GM18508 (cell line): ENCODE results near the gene UQCRH.
"Not testable (repeated sequence)": the region's sequence is repeated elsewhere in the genome, so short reads cannot be mapped to it uniquely, and the experiment has no call there.

Experiments used
- ATAC-seq: cut with Tn5 transposase; IDR thresholded peaks from one replicate; pipeline ENCODE4 v1.9.1; 2021; ENCODE audit warnings: moderate number of reproducible peaks; ENCODE audit not compliant: insufficient read depth, unreplicated experiment

The UQCRH gene

DNA sequence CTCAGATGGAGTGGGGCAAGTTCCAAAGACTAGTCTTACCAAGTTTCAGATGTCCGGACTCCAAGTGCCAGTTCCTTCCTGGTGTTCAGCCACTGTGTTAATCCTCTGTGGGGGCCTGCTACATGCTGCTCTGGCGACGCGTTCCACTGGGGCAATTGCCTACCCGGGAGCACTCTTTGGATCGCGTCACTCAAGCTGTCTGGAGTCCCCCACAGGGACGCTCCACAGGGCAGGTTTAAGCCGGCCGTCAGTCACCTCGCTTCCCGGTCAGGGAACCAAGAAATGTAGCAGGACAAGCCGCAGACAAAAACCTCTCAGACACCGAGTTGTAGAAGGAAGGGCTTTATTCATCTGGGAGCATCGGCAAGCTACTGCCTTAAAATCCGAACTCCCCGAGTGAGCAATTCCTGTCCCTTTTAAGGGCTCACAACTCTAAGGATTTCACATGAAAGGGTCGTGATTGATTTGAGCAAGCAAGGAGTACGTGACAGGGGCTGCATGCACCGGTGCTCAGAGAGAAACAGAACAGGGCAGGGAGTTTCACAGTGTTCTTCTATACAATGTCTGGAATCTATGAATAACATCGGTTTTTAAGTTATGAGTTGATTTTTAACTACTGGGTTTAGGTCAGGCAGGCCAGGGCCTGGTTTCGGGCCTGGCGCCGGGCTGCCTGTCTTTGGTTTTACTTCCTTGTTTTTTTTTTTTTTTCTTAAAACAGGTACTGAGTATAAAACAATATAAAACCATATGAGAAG, 28.5 kb downstream of the UQCRH start:
- ATAC-seq = not testable (repeated sequence)

DNA sequence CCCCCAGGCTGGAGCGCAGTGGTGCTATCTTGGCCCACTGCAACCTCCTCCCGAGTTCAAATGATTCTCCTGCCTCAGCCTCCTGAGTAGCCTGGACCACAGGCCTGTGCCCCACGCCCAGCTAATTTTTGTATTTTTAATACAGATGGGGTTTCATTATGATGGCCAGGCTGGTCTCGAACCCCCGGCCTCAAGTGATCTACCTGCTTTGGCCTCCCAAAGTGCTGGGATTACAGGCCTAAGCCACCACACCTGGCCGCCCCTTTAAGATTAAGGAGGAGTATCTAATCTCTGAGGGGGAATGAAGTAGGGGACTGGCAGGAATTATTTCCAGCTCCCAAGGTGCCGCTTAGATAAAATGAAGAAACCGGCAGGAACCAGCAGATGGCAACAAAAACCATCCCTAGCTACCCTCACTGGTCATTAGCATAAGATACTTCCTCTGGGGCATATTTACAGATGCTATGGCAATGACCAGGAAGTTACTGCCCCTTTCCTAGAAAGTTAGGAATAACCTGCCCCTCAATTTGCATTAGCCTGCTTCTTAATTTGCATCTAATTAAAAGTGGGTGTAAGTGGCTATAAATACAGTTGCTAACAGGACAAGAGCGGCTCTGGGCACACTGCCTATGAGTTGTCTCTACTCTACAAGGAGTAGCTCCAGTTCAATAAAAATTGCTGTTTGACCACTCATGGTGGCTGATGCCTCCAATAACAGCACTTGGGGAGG, 30.0 kb downstream of the UQCRH start:
- no peak for ATAC-seq

DNA sequence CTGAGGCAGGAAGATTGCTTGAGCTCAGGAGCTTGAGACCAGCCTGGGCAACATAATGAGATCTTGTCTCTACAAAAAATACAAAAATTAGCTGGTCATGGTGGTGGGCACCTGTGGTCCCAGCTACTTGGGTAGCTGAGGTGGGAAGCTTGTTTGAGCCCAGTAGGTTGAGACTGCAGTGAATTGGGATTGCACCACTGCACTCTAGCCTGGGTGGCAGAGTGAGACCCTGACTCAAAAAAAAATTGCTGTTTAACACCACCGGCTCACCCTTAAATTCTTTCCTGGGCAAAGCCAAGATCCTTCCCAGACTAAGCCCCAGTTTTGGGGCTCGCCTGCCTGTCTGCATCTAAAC, 30.5 kb downstream of the UQCRH start:
- ATAC-seq = no peak

DNA sequence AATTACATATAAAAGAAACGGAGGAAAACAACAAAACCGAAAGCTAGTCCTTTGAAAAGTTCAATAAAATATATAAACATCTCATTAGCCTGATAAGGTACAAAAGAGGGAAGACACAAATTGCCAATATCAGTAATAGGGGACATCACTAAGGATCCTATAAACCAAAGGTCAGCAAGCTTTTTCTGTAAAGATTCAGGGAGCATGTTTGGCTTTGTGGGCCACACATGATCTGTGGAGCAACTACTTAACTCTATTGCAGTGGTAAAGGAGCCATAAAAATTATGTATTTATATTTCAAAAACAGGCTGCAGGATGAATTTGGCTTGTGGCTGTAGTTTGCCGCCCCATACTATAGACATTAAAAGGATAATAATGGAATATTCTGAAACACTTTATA, 31.6 kb downstream of the UQCRH start:
- no peak for ATAC-seq

DNA sequence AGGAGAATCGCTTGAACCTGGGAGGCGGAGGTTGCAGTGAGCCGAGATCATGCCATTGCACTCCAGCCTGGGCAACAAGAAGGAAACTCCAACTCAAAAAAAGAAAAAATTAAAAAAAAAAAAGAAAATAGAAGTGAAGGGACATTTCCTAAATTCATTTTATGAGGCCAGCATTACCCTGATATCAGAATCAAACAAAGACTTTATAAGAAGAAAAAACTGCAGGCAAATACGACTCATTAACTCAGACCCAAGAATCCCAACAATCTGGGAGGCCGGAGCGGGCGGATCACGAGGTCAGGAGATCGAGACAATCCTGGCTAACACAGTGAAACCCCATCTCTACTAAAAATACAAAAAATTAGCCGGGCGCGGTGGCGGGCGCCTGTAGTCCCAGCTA, 33.9 kb downstream of the UQCRH start:
- ATAC-seq = not testable (repeated sequence)

DNA sequence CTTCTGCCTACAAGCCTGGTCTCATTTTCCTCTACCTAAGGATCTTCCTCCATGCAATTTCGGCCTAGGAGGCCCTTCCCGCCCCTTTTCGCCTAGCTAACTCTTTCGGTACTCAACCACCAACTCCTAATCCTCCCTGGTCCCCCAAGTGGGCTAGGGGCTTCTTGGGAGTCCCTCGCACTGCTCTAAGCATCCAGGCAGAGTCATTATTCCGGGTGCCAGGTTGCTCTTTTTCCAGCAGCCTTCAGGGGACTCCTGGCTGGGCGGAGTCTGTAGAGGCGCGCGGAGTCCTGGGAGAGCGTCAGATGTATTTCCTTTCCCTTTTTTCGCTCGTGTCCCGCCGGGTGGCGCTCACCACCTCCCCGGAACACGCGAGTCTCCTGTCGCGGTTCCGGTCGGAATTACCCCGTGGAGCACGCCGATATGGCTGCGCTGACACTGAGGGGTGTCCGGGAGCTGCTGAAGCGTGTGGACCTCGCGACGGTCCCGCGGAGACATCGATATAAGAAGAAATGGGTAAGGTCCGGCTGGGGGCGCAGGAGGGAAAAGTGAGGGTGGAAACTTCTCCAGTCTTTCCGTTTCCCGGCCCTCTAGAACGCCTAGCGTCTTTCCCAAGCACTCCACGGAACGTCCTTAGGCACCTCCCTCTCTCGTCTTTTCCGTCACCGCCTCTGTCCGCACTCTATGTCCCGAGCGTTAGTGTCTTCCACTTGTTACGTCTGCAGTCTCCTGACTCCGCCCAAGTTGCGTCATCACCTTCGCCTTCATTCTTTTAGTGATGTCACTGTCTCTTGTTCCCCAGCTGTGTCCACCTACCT, 37.1 kb downstream of the UQCRH start, which contains the start of gene NSUN4:
NSUN4 (plus strand) TSS at position 404 of the 818 bp plus-strand sequence; CDS start at position 424, 20 bp downstream.
- no peak for ATAC-seq

DNA sequence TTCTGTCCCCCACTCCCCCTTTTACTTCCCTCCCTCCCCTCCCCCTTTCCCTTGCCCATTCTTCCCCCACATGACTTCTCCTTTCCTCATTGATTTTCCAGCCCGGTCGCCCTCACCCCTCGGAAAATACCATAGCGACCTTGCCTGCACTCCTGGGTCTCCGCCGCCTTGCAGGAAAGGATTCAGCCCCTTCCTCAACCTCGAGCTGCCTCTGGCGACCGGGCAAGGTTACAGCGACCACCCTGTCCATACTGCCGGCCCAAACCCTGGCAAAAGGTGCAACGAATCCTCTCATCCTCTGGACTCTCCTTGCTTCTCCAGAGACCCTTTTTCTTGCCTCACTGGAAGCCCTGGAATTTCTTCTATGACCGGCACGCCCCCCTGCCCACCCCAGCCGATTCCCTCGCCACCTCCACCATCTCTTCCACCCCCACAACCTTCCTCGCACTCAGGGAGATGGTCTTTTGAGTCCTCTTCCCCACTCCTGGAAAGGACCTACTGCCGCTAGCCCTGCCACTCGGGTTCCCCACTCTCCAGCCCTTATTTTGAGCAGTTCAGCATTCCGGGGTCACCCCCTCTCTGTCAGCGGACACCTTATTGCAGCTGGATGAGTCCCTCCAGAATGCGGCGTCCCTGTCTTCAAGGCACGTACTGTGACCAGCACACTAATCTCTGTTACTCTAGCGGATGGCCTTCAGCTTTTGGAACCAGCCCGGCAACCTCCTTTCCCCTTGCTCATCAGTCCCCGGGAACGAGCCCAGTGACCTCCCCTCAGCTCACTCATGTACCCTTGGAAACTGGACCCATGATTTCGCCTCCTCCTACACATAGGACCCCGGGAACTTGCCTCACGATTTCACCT, 38.0 kb downstream of the UQCRH start:
- no peak for ATAC-seq

DNA sequence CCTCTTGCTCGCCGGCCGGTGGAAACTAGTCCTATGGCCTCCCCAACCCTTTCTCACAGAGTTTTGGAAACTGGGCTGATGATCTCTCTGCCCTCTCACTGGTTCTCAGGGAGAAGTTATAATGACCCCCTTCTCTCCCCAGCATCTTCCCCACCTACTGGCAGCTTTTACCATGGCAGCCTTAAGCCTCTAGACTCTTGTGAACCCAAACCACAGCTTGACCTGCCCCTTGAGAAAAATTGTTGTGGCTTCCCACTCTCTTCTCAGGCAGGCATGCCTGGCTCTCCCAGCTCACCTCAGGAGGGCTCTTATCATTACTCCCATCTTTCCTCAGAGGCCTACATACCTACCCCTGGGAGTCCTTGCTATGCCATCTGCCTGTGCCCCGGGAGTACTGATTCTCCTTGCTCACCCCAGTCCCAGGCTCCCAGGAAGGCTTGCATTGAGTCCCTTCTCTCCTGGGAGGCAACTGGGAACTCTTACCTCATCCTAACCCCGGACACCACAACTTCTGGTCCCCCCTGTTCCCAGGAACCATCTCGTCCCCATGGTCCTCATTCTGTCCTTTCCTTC, 38.7 kb downstream of the UQCRH start:
- ATAC-seq = no peak

DNA sequence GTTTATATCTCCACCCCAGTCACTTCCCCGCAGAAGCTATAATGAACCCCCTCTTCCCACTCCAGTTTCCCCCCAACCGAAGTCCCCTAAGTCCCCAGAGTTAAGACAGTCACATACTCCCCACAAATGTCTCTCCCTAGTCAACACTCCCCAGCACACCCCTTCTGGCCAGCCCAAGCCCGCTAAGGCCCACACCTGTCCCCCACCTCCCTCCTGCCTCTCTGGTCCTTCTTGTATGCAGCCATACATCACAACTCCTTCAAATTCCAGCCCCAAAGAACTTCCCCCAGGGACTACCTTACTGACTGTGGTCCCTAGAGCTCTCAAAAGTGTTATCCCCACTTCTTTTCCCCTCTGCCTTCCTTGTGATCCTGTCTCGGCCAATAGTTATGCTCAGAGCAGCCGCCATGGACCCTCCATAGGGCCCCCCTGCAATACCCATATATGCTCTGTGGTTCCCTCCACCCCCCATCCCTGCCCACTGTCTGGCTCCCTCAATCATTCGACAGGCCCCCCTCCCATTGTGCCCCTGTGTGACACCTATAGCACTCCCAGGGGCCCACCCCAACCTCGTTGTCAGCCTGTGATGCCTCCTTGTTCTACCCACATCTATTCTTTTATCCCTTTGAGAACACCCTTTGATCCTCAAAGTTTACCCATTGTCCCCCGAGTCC, 39.3 kb downstream of the UQCRH start:
- ATAC-seq = no peak

DNA sequence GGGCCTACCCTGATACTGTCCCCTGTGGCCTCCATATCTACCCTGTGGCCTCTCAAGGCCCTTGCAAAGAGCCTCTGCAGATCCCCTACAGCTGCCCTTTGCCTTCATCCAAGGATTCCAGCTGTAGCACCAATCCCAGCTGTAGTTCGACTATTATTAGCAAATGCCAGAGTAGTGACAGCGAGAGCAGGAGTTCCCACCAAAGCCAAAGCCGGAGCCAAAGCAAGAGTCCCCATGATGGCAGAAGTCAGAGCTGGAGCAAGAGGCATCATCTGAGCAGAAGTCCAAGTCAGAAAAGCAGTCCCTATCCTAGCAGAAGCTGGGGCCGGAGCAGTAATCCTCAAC, 39.8 kb downstream of the UQCRH start:
- ATAC-seq = no peak

DNA sequence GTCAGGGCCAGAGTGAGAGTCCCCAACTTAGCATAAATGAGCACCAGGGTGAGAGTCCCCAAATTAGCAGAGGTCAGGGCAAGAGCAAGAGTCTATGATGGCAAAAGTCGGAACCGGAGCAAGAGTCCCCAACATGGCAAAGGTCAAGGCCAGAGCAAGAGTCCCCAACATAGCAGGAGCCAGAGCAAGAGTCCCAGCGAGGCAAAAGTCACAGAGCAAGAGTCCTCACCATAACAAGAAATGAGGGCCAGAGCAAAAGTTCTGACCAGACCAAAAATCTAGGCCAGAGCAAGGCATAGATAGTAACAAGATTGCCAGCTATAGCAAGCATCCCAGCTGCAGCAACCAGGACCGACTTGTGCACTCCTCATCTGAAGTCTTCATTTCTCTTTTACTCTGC, 40.2 kb downstream of the UQCRH start:
- no peak for ATAC-seq

DNA sequence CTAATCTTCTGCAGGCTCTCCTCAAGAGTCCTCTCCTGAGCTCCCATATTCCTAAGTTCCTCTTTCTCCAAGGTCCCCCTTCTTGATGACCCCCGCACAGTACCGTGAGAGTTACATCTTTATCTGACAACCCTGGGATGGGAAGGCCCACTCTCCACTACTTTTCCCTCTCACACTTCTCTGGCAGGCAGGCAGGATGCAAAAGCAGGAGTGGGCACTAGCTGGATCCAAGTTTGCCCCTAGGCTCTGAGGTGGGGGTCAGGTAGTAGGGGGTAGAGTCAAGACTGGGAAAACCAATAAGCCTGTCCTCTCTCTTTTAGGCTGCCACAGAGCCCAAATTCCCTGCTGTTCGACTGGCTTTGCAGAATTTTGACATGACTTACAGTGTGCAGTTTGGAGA, 41.0 kb downstream of the UQCRH start:
- no peak for ATAC-seq

DNA sequence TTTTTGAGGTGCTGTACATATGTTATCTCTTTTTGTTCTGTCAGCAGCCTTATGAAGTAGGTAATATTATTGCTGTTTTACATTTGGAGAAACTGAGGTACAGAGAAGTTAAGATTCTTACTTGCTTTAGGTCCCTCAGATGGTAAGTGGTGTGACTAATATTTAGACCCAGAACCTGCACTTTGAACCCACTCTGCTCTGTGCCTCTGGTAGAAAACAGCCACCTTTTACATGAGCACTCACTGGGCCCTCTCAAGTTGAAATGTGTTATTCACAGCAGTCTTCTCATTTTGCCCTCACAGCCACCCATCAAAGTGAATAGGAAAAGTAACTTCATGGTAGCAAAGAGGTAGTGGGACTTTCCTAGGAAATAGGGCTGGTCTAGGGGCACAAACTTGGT, 41.8 kb downstream of the UQCRH start:
- no peak for ATAC-seq

DNA sequence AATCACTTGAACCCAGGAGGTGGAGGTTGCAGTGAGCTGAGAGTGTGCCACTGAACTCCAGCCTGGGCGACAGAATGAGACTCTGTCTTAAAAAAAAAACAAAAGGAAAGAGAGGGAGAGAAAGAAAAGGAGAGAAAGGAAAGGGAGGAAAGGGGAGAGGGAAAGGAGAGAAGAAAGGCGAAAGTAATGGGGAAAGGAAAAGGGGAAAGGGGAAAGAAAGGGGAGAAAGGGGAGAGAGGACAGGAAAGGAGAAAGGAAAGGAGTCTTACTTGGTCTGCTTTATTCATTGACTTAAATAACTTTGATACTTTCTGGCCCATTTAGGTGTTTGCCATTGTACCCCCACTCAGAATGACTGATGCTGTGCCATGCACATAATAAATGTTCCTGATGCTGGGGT, 48.9 kb downstream of the UQCRH start:
- no peak for ATAC-seq

DNA sequence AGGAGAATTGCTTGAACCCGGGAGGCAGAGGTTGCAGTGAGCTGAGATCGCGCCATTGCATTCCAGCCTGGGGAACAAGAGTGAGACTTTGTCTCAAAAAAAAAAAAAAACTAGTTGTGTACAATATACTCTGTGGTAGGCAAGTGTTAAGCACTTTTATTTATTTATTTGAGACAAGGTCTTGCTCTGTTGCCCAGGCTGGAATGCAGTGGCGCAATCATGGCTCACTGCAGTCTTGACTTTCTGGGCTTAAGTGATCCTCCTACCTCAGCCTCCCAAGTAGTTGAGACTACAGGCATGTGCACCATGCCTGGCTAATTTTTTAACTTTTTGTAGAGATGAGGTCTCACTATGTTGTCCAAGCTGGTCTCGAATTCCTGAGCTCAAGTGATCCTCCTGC, 52.4 kb downstream of the UQCRH start:
- ATAC-seq = not testable (repeated sequence)

DNA sequence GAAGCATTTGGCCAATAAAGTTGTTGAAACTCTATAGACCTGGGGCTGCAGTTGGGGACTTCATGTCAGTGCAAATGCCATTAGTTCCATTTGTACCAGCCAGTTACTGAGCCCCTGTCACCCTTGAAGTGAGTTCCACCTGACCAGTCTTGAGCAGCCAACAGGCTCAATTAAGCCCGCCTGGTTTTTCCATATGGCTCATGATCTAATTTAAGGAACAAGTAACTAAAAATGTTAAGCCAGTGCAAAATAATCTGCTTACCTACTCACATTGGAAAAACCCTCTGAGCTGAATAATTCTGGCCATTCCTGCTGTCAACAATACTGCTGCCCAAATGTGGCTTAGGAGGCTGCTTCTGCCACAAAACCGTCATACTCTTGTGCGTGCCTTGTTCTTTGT, 58.7 kb downstream of the UQCRH start:
- no peak for ATAC-seq

DNA sequence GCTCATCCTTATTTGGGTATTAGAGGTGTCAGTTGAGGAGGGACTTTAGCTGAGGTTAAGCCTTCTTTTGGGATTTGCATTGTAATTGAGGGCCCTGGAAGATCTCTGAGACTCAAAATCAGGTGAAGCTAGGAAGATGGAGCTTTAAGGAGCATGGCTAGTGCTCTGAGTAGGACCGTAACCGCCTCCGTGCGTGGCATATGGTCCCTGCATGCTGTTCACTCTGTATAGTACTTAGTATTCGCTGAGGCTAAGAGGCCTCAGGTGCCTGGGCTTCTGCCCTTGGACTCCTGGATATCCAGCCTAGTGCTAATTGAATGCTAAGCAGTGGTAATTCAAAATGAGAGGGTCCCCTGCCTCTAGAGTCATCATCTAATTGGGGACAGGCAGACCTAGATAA, 59.6 kb downstream of the UQCRH start:
- no peak for ATAC-seq

DNA sequence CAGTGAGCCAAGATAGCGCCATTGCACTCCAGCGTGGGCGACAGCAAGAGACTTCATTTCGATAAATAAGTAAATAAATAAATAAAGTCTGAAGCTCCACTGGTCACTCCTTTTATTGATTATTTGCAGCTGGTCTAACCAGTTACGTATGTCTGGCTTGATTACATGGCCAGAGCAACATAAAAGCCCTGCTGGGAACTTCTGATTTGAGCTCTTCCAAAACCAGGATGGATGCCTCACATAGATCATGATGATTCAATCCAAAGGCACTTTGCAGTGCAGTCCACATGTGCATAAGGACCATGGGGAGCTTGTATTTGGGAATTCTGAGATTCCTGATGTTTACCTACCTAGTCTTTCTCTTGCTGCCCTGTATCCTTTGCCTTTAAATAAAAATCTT, 61.1 kb downstream of the UQCRH start:
- no peak for ATAC-seq

DNA sequence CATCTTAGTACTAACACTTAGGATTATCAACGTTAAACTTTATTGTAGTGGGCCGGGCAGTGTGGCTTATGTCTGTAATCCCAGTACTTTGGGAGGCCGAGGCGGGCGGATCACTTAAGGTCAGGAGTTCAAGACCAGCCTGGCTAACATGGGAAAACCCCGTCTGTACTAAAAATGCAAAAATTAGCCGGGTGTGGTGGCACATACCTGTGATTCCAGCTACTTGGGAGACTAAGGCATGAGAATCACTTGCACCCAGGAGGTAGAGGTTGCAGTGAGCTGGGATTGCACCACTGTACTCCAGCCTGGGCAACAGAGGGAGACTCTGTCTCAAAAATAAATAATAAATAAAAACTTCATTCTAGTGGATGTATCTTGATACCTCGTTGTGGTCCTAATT, 62.3 kb downstream of the UQCRH start:
- not testable (repeated sequence) for ATAC-seq
